ENCODE results near the gene SYTL4.
"Not testable (repeated sequence)": the region's sequence is repeated elsewhere in the genome, so short reads cannot be mapped to it uniquely, and the experiment has no call there.

The SYTL4 gene
- total RNA-seq, result 0.66 to 9.4 (median 1.8) reads per million in 17 experiments

- peak in 2 of 4 experiments; percentile 0 to 6 for DNase-seq
These were observed at the start of gene SYTL4 for GRCh38 chrX:100731441-100732281. TSS of gene SYTL4 (minus strand) at chrX:100732121. CDS start at chrX:100702037, 30,084 bp downstream.

GRCh38 chrX:100769439-100769838 is 37.5 kb upstream of the SYTL4 start:
- not testable (repeated sequence) for DNase-seq

GRCh38 chrX:100768679-100769338 is 36.9 kb upstream of the SYTL4 start:
- DNase-seq, result peak; percentile 76 to 89 (median 82)

- DNase-seq, result no peak
These were observed 19.0 kb upstream of the SYTL4 start for GRCh38 chrX:100750883-100751282.

- DNase-seq, result no peak
These were observed 16.2 kb upstream of the SYTL4 start for GRCh38 chrX:100748108-100748507.

GRCh38 chrX:100747703-100748102 is 15.8 kb upstream of the SYTL4 start:
- no peak for DNase-seq

- no peak for DNase-seq
These were observed 15.2 kb upstream of the SYTL4 start for GRCh38 chrX:100747090-100747489.

GRCh38 chrX:100745806-100746537 is 14.1 kb upstream of the SYTL4 start:
- DNase-seq, result no peak

GRCh38 chrX:100745205-100745604 is 13.3 kb upstream of the SYTL4 start:
- no peak for DNase-seq

- DNase-seq, result peak in 1 of 4 experiments; percentile 1
These were observed 11.2 kb upstream of the SYTL4 start for GRCh38 chrX:100743009-100743607.

GRCh38 chrX:100724006-100724405 is 7.9 kb downstream of the SYTL4 start:
- not testable (repeated sequence) for DNase-seq

GRCh38 chrX:100721328-100721727 is 10.6 kb downstream of the SYTL4 start:
- no peak for DNase-seq

GRCh38 chrX:100720301-100720700 is 11.6 kb downstream of the SYTL4 start:
- no peak for DNase-seq

GRCh38 chrX:100719139-100719538 is 12.8 kb downstream of the SYTL4 start:
- DNase-seq, result no peak

- DNase-seq, result no peak
These were observed 14.6 kb downstream of the SYTL4 start for GRCh38 chrX:100717363-100717762.

- DNase-seq, result no peak
These were observed 21.1 kb downstream of the SYTL4 start for GRCh38 chrX:100710816-100711215.

- DNase-seq, result no peak
These were observed 27.2 kb downstream of the SYTL4 start for GRCh38 chrX:100704581-100705203.

GRCh38 chrX:100700809-100701208 is 31.1 kb downstream of the SYTL4 start:
- DNase-seq, result no peak

GRCh38 chrX:100698551-100698950 is 33.4 kb downstream of the SYTL4 start:
- peak in 2 of 4 experiments; percentile 16 to 17 for DNase-seq

GRCh38 chrX:100696699-100697351 is 35.1 kb downstream of the SYTL4 start:
- no peak for DNase-seq

GRCh38 chrX:100695991-100696390 is 35.9 kb downstream of the SYTL4 start:
- DNase-seq, result no peak

GRCh38 chrX:100695302-100695701 is 36.6 kb downstream of the SYTL4 start:
- no peak for DNase-seq
